ENCODE measurements around the gene CCS. TPM values are rescaled to one million over a fixed set of nuclear protein-coding genes. Genes with fewer than 3 reads are reported as not detected.
"Not testable (repeated sequence)": the region's sequence is repeated elsewhere in the genome, so short reads cannot be mapped to it uniquely, and the experiment has no call there.

Gene CCS
- 10 to 100 TPM; 12.7 to 27.5 (median 21.2) TPM for total RNA-seq

- peak within 1 kb of the TSS; percentile 44 to 81 (median 74) for H3K4me3 ChIP-seq
- no peaks in the 10 kb centered on the region for H3K9me3 ChIP-seq
- peak within 1 kb of the TSS; percentile 75 to 94 (median 90) for H3K27ac ChIP-seq
- TF ChIP-seq POLR2A (IDR thresholded peaks at IDR 0.05) = peak in 3 of 4 donors; percentile 67 to 92 (median 74)
- TF ChIP-seq CTCF (IDR thresholded peaks at IDR 0.05) = peak; percentile 56 to 83 (median 72)
- H3K27me3 ChIP-seq = no peaks in the 10 kb centered on the region
- peak; percentile 76 for DNase-seq
- 27% methylated on average over 35 of the region's 68 CpGs; no CpG with 5 or more reads in 1 of the 2 donors for WGBS, 2 donors
- H3K4me1 ChIP-seq = peaks cover 18 to 44% (median 28%) of the 10 kb centered on the region in 3 donors
- H3K36me3 ChIP-seq = no peaks in the 10 kb centered on the region
- intact Hi-C loops (cut with DNase I) = no loop called here
Observed at GRCh38 chr11:66592457-66593302, at the start of gene CCS, which contains the start of gene CCDC87. Gene CCS, plus strand, starts transcription at chr11:66593185. Its CDS starts 77 bp downstream, at chr11:66593262. Gene CCDC87, minus strand, starts transcription at chr11:66593063. Its CDS starts 48 bp downstream, at chr11:66593015.

- Histone ChIP-seq H3K27ac (peak overlapping the region; percentile 15 to 70 (median 52)), H3K36me3 (peaks cover 0 to 49% (median 0%) of the 10 kb centered on the region in 3 donors), H3K27me3 (no peaks in the 10 kb centered on the region), H3K4me3 (peak overlapping the region in 2 of 4 donors; percentile 2 to 41), H3K4me1 (peaks cover 7 to 40% (median 26%) of the 10 kb centered on the region in 3 donors), H3K9me3 (no peaks in the 10 kb centered on the region)
- DNase-seq = no peak
- WGBS, 2 donors = 48 to 81% methylated on average over 4 of the region's 26 CpGs
- TF ChIP-seq POLR2A (IDR thresholded peaks at IDR 0.05) (no peak), CTCF (IDR thresholded peaks at IDR 0.05) (peak; percentile 25 to 49 (median 36))
- intact Hi-C loops (cut with DNase I) = no loop called here
Observed at GRCh38 chr11:66543263-66544107, 49.5 kb upstream of the CCS start.

GRCh38 chr11:66544952-66545351 lies 48.0 kb upstream of the CCS start:
- intact Hi-C loops (cut with DNase I) = not testable (repeated sequence)
- H3K27ac ChIP-seq = peak overlapping the region in 3 of 4 donors; percentile 60 to 89 (median 86)

GRCh38 chr11:66545701-66546367 lies 47.2 kb upstream of the CCS start, which contains the start of gene ZDHHC24:
Gene ZDHHC24, minus strand, starts transcription at chr11:66546048. Its CDS starts 45 bp downstream, at chr11:66546003.
- peaks cover 0 to 28% (median 0%) of the 10 kb centered on the region in 3 donors for H3K36me3 ChIP-seq
- H3K9me3 ChIP-seq = no peaks in the 10 kb centered on the region
- DNase-seq = peak; percentile 81
- intact Hi-C loops (cut with DNase I) = no loop called here
- no peaks in the 10 kb centered on the region for H3K27me3 ChIP-seq
- peak within 1 kb of the TSS; percentile 60 to 89 (median 84) for H3K27ac ChIP-seq
- H3K4me3 ChIP-seq = peak within 1 kb of the TSS; percentile 68 to 90 (median 82)
- TF ChIP-seq CTCF (IDR thresholded peaks at IDR 0.05) (no peak), POLR2A (IDR thresholded peaks at IDR 0.05) (peak in 2 of 4 donors; percentile 71 to 74)
- peaks cover 7 to 40% (median 26%) of the 10 kb centered on the region in 3 donors for H3K4me1 ChIP-seq
- 0 to 2% methylated on average over 11 to 12 of the region's 71 CpGs for WGBS, 2 donors

More at GRCh38 chr11:66544952-66545351, 48.0 kb upstream of the CCS start:
- Histone ChIP-seq H3K4me3 (peak overlapping the region; percentile 68 to 90 (median 82)), H3K36me3 (peaks cover 0 to 35% (median 0%) of the 10 kb centered on the region in 3 donors), H3K4me1 (peaks cover 7 to 40% (median 26%) of the 10 kb centered on the region in 3 donors)
- not testable (repeated sequence) for H3K27me3 ChIP-seq, H3K9me3 ChIP-seq, DNase-seq
- 56 to 59% methylated on average over 14 of the region's 14 CpGs for WGBS, 2 donors

All from esophagus squamous epithelium (tissue), 5 donors.